Measurements from ENCODE around the gene OPRM1. TPM values are rescaled to one million over a fixed set of nuclear protein-coding genes. Genes with fewer than 3 reads are reported as not detected.

Gene OPRM1
- not detected in 2 replicates for total RNA-seq

DNA sequence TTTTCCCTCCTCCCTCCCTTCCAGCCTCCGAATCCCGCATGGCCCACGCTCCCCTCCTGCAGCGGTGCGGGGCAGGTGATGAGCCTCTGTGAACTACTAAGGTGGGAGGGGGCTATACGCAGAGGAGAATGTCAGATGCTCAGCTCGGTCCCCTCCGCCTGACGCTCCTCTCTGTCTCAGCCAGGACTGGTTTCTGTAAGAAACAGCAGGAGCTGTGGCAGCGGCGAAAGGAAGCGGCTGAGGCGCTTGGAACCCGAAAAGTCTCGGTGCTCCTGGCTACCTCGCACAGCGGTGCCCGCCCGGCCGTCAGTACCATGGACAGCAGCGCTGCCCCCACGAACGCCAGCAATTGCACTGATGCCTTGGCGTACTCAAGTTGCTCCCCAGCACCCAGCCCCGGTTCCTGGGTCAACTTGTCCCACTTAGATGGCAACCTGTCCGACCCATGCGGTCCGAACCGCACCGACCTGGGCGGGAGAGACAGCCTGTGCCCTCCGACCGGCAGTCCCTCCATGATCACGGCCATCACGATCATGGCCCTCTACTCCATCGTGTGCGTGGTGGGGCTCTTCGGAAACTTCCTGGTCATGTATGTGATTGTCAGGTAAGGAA lies at the start of gene OPRM1:
TSS of gene OPRM1 (plus strand) at position 10 of the 612 bp plus-strand sequence. CDS start at position 315, 305 bp downstream.

